Caco-2 (cell line): ENCODE measurements around the gene SCLT1. TPM values are rescaled to one million over a fixed set of nuclear protein-coding genes. Genes with fewer than 3 reads are reported as not detected.

Source experiments
- BruUV-seq: library from RNA; stranded (reverse); fragments of 400-500 nt; replicated peaks from 2 replicates; lab custom pipeline; 2021; lab: Mats Ljungman, UMichigan
- CTCF ChIA-PET: fragments of 300-600 bp; sonication (Branson Sonifier 250); formaldehyde crosslinking; loops from one replicate; lab custom pipeline; 2022; ENCODE audit warnings: antibody characterized with exemption; lab: Charles Lee
- POLR2A ChIA-PET: fragments of 300-600 bp; sonication (Branson Sonifier 250); formaldehyde crosslinking; loops from one replicate; lab custom pipeline; 2022; ENCODE audit warnings: antibody characterized with exemption; lab: Charles Lee
- DNase-seq, 2 experiments: peaks; one replicate each; pipeline versions ENCODE4 v3.0.0 to v3.0.0-alpha.2; 2020 to 2022
- H3K27me3 ChIP-seq: replicated peaks from 2 replicates; pipeline ENCODE4 v1.6.0; 2011; ENCODE audit warnings: low read length; ENCODE audit not compliant: control insufficient read depth, insufficient read depth
- H3K36me3 ChIP-seq: 2 replicates; pipeline ENCODE4 v1.5.1; 2011; ENCODE audit warnings: low read length; ENCODE audit not compliant: control insufficient read depth, insufficient read depth
- H3K4me1 ChIP-seq: fragments of 250-450 bp; sonication (Bioruptor Pico); 2 replicates; pipeline ENCODE4 v1.5.1; 2020; ENCODE audit warnings: mild to moderate bottlenecking
- H3K4me3 ChIP-seq: 2 replicates; pipeline ENCODE4 v1.5.1; 2011; ENCODE audit warnings: low read depth, mild to moderate bottlenecking, control low read depth, low read length
- H3K9me3 ChIP-seq: fragments of 250-450 bp; sonication (Bioruptor Pico); 2 replicates; pipeline ENCODE4 v1.5.1; 2020; ENCODE audit warnings: mild to moderate bottlenecking, moderate library complexity
- H3K27ac Mint-ChIP-seq: one replicate; pipeline ENCODE4 v1.8.0; 2022; ENCODE audit warnings: mixed read lengths; ENCODE audit not compliant: unreplicated experiment
- H3K27me3 Mint-ChIP-seq: one replicate; pipeline ENCODE4 v1.8.0; 2022; ENCODE audit warnings: mixed read lengths; ENCODE audit not compliant: insufficient read depth, unreplicated experiment
- H3K36me3 Mint-ChIP-seq: one replicate; pipeline ENCODE4 v1.8.0; 2022; ENCODE audit warnings: mild to moderate bottlenecking, mixed read lengths; ENCODE audit not compliant: insufficient read depth, unreplicated experiment
- H3K4me1 Mint-ChIP-seq: one replicate; pipeline ENCODE4 v1.8.0; 2022; ENCODE audit warnings: low read depth, mixed read lengths; ENCODE audit not compliant: unreplicated experiment
- H3K4me3 Mint-ChIP-seq: one replicate; pipeline ENCODE4 v1.8.0; 2022; ENCODE audit warnings: mild to moderate bottlenecking, moderate library complexity, mixed read lengths; ENCODE audit not compliant: unreplicated experiment
- H3K9me3 Mint-ChIP-seq: one replicate; pipeline ENCODE4 v1.8.0; 2022; ENCODE audit warnings: mixed read lengths; ENCODE audit not compliant: unreplicated experiment
- intact Hi-C: fragments of 100-400 bp; cut with micrococcal nuclease; formaldehyde crosslinking; loops from one replicate; pipeline ENCODE4 v1.10.0; 2022; ENCODE audit not compliant: unreplicated experiment
- total RNA-seq: library from RNA; stranded (reverse); gene quantifications from 2 replicates; pipeline ENCODE4 v1.2.3, GENCODE V29; 2022
- TF ChIP-seq, protein P1 (sequence below), 2 experiments: fragments of 200-600 bp in 1 of 2; IDR thresholded peaks; 1 replicate in 1 of 2; 2 replicates in 1 of 2; pipeline versions ENCODE4 v1.5.1 to v1.8.0; 2011 to 2022; ENCODE audit warnings: antibody characterized with exemption in 1 of 2, control low read depth in 1 of 2, inconsistent platforms in 1 of 2, low read depth in 1 of 2, low read length in 1 of 2, mild to moderate bottlenecking in 1 of 2, moderate library complexity in 1 of 2; ENCODE audit not compliant: insufficient read depth in 1 of 2, severe bottlenecking in 1 of 2, unreplicated experiment in 1 of 2

SCLT1 gene
- total RNA-seq, 1 experiment from 2014 or later, result 9.3 TPM

DNA sequence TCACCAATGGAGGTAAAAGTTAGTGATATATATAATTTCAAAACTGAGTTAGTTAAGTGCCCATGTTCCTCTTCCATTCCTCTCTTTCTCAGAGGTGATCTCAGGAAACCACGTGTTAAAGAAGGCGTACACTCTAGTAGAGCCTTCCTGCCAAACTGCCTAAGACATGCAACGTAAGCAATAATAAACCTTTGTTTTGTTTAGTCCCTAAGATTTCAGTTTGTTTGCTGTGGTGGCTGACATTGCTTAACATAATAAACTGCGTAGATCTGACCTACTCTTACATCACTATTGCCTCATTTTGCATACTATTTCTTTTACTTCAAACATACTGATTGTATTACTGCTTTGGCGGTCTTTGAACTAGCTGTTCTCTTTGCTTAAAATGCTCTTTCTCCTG lies 184.6 kb downstream of the SCLT1 start:
- BruUV-seq, result no TSS peak
- ChIA-PET POLR2A (no interaction called here), CTCF (no interaction called here)
- intact Hi-C loops, result no loop called here
- Histone ChIP-seq H3K9me3 (no peaks in the 10 kb centered on the region), H3K27me3 (no peaks in the 10 kb centered on the region), H3K4me3 (no peak overlapping the region), H3K4me1 (no peaks in the 10 kb centered on the region), H3K36me3 (no peaks in the 10 kb centered on the region)
- no peaks in the 10 kb centered on the region for H3K36me3 Mint-ChIP-seq
- H3K27me3 Mint-ChIP-seq, result no peaks in the 10 kb centered on the region
- TF ChIP-seq, protein P1, sequence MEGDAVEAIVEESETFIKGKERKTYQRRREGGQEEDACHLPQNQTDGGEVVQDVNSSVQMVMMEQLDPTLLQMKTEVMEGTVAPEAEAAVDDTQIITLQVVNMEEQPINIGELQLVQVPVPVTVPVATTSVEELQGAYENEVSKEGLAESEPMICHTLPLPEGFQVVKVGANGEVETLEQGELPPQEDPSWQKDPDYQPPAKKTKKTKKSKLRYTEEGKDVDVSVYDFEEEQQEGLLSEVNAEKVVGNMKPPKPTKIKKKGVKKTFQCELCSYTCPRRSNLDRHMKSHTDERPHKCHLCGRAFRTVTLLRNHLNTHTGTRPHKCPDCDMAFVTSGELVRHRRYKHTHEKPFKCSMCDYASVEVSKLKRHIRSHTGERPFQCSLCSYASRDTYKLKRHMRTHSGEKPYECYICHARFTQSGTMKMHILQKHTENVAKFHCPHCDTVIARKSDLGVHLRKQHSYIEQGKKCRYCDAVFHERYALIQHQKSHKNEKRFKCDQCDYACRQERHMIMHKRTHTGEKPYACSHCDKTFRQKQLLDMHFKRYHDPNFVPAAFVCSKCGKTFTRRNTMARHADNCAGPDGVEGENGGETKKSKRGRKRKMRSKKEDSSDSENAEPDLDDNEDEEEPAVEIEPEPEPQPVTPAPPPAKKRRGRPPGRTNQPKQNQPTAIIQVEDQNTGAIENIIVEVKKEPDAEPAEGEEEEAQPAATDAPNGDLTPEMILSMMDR (IDR thresholded peaks at IDR 0.05; ENCODE audit: insufficient read depth in 1 of 2, low read depth in 1 of 2, low read length in 1 of 2, severe bottlenecking in 1 of 2, unreplicated experiment in 1 of 2), result no peak
- H3K4me1 Mint-ChIP-seq, result no peaks in the 10 kb centered on the region
- no peak overlapping the region for H3K27ac Mint-ChIP-seq
- no peak overlapping the region for H3K4me3 Mint-ChIP-seq
- no peak for DNase-seq
- H3K9me3 Mint-ChIP-seq, result no peaks in the 10 kb centered on the region

DNA sequence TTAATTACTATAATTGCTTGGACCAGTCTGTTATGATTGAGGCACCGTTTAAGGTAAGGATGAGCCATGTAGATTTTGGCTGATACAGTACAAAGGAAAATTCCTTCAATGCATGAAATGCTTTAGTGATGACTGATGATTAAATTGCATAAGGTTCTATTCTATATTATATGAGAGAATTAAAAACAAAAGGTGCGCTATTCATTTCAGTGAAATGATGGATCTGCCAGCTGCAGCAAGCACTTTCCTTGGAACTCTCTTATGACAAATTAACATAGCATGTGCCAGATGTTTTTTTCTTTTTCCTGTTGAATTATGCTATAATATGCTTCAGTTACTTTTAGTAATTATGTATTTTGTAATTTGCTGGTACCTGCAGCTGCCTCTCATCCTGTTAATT lies 185.4 kb downstream of the SCLT1 start:
- intact Hi-C loops, result no loop called here

DNA sequence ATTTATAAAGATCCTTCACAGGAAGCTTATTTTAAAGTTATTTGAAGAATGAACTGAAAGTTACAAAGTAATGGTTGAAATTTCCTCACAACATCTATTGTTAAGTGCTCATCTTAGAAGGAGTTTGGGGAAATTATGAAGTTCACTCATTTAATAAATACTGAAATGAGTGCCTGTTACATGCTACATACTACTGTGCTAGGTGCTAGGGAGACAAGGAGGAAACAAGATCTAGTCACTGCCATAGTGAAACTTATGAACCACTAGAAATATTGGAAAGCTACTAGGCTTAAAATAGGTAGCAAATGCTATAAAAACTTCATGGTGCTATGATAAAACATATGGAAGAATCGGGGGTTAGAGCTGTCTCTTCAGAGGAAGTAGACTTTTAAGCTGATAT lies 186.8 kb downstream of the SCLT1 start:
- no peak for DNase-seq
- ChIA-PET POLR2A (no interaction called here), CTCF (no interaction called here)
- no peaks in the 10 kb centered on the region for H3K36me3 Mint-ChIP-seq
- Histone ChIP-seq H3K9me3 (no peaks in the 10 kb centered on the region), H3K4me3 (no peak overlapping the region), H3K27me3 (no peaks in the 10 kb centered on the region), H3K36me3 (no peaks in the 10 kb centered on the region), H3K4me1 (no peaks in the 10 kb centered on the region)
- intact Hi-C loops, result no loop called here
- no peaks in the 10 kb centered on the region for H3K27me3 Mint-ChIP-seq
- TF ChIP-seq, protein P1 (IDR thresholded peaks at IDR 0.05; ENCODE audit: insufficient read depth in 1 of 2, low read depth in 1 of 2, low read length in 1 of 2, severe bottlenecking in 1 of 2, unreplicated experiment in 1 of 2), result no peak
- H3K9me3 Mint-ChIP-seq, result no peaks in the 10 kb centered on the region
- BruUV-seq, result no TSS peak
- no peak overlapping the region for H3K27ac Mint-ChIP-seq
- H3K4me1 Mint-ChIP-seq, result no peaks in the 10 kb centered on the region
- no peak overlapping the region for H3K4me3 Mint-ChIP-seq

More for the DNA sequence above, 185.4 kb downstream of the SCLT1 start:
- no peaks in the 10 kb centered on the region for H3K4me1 ChIP-seq
- no peaks in the 10 kb centered on the region for H3K36me3 ChIP-seq
- DNase-seq, result no peak
- H3K4me1 Mint-ChIP-seq, result no peaks in the 10 kb centered on the region
- ChIA-PET POLR2A (no interaction called here), CTCF (no interaction called here)
- no peaks in the 10 kb centered on the region for H3K27me3 Mint-ChIP-seq
- H3K27ac Mint-ChIP-seq, result no peak overlapping the region
- H3K36me3 Mint-ChIP-seq, result no peaks in the 10 kb centered on the region
- no peaks in the 10 kb centered on the region for H3K9me3 ChIP-seq
- TF ChIP-seq, protein P1 (IDR thresholded peaks at IDR 0.05; ENCODE audit: insufficient read depth in 1 of 2, low read depth in 1 of 2, low read length in 1 of 2, severe bottlenecking in 1 of 2, unreplicated experiment in 1 of 2), result no peak
- no peaks in the 10 kb centered on the region for H3K27me3 ChIP-seq
- no peak overlapping the region for H3K4me3 Mint-ChIP-seq
- H3K4me3 ChIP-seq, result no peak overlapping the region
- H3K9me3 Mint-ChIP-seq, result no peaks in the 10 kb centered on the region
- BruUV-seq, result no TSS peak
